OCI-LY7 (cell line): ENCODE data around the gene ANK3. TPM values are rescaled to one million over a fixed set of nuclear protein-coding genes. Genes with fewer than 3 reads are reported as not detected.

Source experiments
- BruUV-seq: library from RNA; stranded (reverse); fragments of 400-500 nt; replicated peaks from 2 replicates; lab custom pipeline; 2021; lab: Mats Ljungman, UMichigan
- CTCF ChIA-PET: fragments of 300-600 bp; sonication (Branson Sonifier 250); formaldehyde crosslinking; loops from one replicate; lab custom pipeline; 2022; ENCODE audit warnings: antibody characterized with exemption; ENCODE audit not compliant: unreplicated experiment; lab: Charles Lee
- POLR2A ChIA-PET: fragments of 300-600 bp; sonication (Branson Sonifier 250); formaldehyde crosslinking; loops from one replicate; lab custom pipeline; 2022; ENCODE audit warnings: antibody characterized with exemption; lab: Charles Lee
- DNase-seq: peaks from one replicate; pipeline ENCODE4 v3.0.0-alpha.2; 2015; ENCODE audit warnings: low spot score
- H2AFZ ChIP-seq: fragments of 200-600 bp; sonication (generic), shearing (Covaris generic); 2 replicates; pipeline ENCODE4 v1.6.1; 2014; ENCODE audit warnings: mild to moderate bottlenecking, antibody characterized with exemption, low read length, moderate library complexity
- H3K27ac ChIP-seq: fragments of 200-600 bp; sonication (generic); 2 replicates; pipeline ENCODE4 v1.5.1; 2014; ENCODE audit warnings: mixed run types, low read depth, mild to moderate bottlenecking, moderate library complexity, low read length, inconsistent platforms; ENCODE audit not compliant: poor library complexity, severe bottlenecking
- H3K36me3 ChIP-seq: fragments of 200-600 bp; sonication (generic); 2 replicates; pipeline ENCODE4 v1.6.1; 2014; ENCODE audit warnings: mild to moderate bottlenecking, antibody characterized with exemption, low read length, moderate library complexity, mixed read lengths; ENCODE audit not compliant: insufficient read depth
- H3K4me1 ChIP-seq: fragments of 200-600 bp; sonication (generic); 2 replicates; pipeline ENCODE4 v1.5.1; 2014; ENCODE audit warnings: mild to moderate bottlenecking, low read length; ENCODE audit not compliant: insufficient read depth, poor library complexity, severe bottlenecking
- H3K4me2 ChIP-seq: fragments of 200-600 bp; sonication (generic); 2 replicates; pipeline ENCODE4 v1.6.1; 2014; ENCODE audit warnings: mild to moderate bottlenecking, low read length
- H3K4me3 ChIP-seq: fragments of 200-600 bp; sonication (generic); 2 replicates; pipeline ENCODE4 v1.5.1; 2014; ENCODE audit warnings: mild to moderate bottlenecking, low read depth, low read length; ENCODE audit not compliant: poor library complexity, severe bottlenecking
- H3K79me2 ChIP-seq: fragments of 200-600 bp; sonication (generic); 2 replicates; pipeline ENCODE4 v1.6.1; 2016; ENCODE audit warnings: low read depth, mild to moderate bottlenecking, low read length, moderate library complexity, mixed read lengths; ENCODE audit not compliant: insufficient read depth
- H3K9me2 ChIP-seq: fragments of 200-600 bp; sonication (generic); 2 replicates; pipeline ENCODE4 v1.6.1; 2016; ENCODE audit warnings: mild to moderate bottlenecking, low read length, mixed read lengths; ENCODE audit not compliant: insufficient read depth
- H3K9me3 ChIP-seq: fragments of 200-600 bp; sonication (generic); 2 replicates; pipeline ENCODE4 v1.6.1; 2014; ENCODE audit warnings: mild to moderate bottlenecking, mixed run types, low read length, mixed read lengths
- H4K20me1 ChIP-seq: fragments of 200-600 bp; sonication (generic); 2 replicates; pipeline ENCODE4 v1.6.1; 2014; ENCODE audit warnings: mild to moderate bottlenecking, antibody characterized with exemption, low read length, moderate library complexity, mixed read lengths; ENCODE audit not compliant: insufficient read depth
- EZH2phosphoT487 ChIP-seq: fragments of 200-600 bp; sonication (generic); IDR thresholded peaks from 2 replicates; pipeline ENCODE4 v1.6.1; 2018; ENCODE audit warnings: low read depth, borderline replicate concordance, mild to moderate bottlenecking, mixed run types, antibody characterized with exemption, low read length, moderate library complexity, mixed read lengths
- intact Hi-C: fragments of 100-400 bp; cut with micrococcal nuclease; formaldehyde crosslinking; loops from one replicate; pipeline ENCODE4 v1.10.0; 2022; ENCODE audit not compliant: unreplicated experiment
- total RNA-seq, 2 experiments: library from RNA; depleted of rRNA in 1 of 2; stranded (reverse); fragments of >200 nt in 1 of 2; shearing (Covaris generic) in 1 of 2; gene quantifications; 2 replicates each; pipeline ENCODE4 v1.2.3, GENCODE V29; 2014 to 2022
- TF ChIP-seq, protein P1 (sequence below): fragments of 200-600 bp; sonication (generic); conservative IDR thresholded peaks from 2 replicates; pipeline ENCODE4 v1.5.1; 2014; ENCODE audit warnings: mild to moderate bottlenecking, antibody characterized with exemption, low read length, moderate library complexity, mixed read lengths

Gene ANK3
- total RNA-seq, 2 experiments from 2014 or later = 0.13 to 0.49 TPM

- Histone ChIP-seq H3K4me3 (no peak overlapping the region), H3K9me2 (no peaks in the 10 kb centered on the region), H3K9me3 (no peaks in the 10 kb centered on the region), H3K27ac (no peak overlapping the region), H3K36me3 (no peaks in the 10 kb centered on the region), H3K4me1 (no peaks in the 10 kb centered on the region), H3K4me2 (no peak overlapping the region), H2AFZ (no peak overlapping the region), H3K79me2 (no peaks in the 10 kb centered on the region), H4K20me1 (no peaks in the 10 kb centered on the region)
- POLR2A ChIA-PET = no interaction called here
- TF ChIP-seq, protein P1, sequence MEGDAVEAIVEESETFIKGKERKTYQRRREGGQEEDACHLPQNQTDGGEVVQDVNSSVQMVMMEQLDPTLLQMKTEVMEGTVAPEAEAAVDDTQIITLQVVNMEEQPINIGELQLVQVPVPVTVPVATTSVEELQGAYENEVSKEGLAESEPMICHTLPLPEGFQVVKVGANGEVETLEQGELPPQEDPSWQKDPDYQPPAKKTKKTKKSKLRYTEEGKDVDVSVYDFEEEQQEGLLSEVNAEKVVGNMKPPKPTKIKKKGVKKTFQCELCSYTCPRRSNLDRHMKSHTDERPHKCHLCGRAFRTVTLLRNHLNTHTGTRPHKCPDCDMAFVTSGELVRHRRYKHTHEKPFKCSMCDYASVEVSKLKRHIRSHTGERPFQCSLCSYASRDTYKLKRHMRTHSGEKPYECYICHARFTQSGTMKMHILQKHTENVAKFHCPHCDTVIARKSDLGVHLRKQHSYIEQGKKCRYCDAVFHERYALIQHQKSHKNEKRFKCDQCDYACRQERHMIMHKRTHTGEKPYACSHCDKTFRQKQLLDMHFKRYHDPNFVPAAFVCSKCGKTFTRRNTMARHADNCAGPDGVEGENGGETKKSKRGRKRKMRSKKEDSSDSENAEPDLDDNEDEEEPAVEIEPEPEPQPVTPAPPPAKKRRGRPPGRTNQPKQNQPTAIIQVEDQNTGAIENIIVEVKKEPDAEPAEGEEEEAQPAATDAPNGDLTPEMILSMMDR = no peak
- CTCF ChIA-PET = no interaction called here
- intact Hi-C loops = no loop called here
- no peak for DNase-seq
- no TSS peak for BruUV-seq
Observed at GRCh38 chr10:60024506-60024905, 365.2 kb downstream of the ANK3 start.

DNA sequence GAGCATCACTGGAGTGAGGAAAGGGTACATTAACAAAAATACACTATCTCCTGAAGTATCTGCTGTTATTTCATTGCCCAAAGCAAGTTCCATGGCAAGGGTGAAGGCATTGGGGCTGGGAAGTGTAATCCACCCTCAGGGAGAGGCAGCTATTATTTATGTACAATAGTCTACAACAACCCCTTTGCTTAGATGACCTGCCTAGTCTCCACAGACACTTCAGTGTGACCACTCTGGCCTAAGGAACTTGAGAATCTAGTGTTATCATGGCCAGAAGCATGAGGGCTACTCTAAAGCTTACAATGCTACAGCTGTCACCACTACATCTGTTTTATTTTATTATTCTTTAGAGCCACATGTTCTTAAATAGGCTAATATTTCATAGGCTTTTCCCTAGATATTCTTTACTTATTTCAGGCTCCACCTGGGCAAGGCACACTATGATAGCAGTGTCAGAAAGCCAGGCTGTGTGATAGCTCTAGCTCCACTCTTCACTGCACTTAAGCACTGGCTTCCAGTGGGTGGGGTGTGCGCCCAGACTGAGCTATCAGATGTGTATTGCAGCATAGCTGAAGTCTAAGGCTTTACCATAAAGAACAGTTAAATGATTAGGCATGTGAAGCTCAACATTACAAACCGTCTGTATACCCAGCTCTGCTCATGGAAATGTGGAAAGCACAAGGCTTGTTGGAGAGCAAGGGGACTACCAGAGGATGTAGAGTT, 366.4 kb downstream of the ANK3 start:
- TF ChIP-seq, protein P1 = no peak
- no peak for TF ChIP-seq EZH2phosphoT487
- no peak overlapping the region for H3K27ac ChIP-seq
- H4K20me1 ChIP-seq = no peaks in the 10 kb centered on the region
- ChIA-PET CTCF (interaction anchor here (0.6 kb wide), 1 partner anchor 147 kb away, joined by 4 read pairs; no protein-coding TSS in a partner anchor), POLR2A (interaction anchor here (0.6 kb wide), 1 partner anchor 9 kb away, joined by 6 read pairs; no protein-coding TSS in a partner anchor)
- H3K9me3 ChIP-seq = no peaks in the 10 kb centered on the region
- no peaks in the 10 kb centered on the region for H3K36me3 ChIP-seq
- H3K4me2 ChIP-seq = no peak overlapping the region
- intact Hi-C loops = no loop called here
- no peaks in the 10 kb centered on the region for H3K79me2 ChIP-seq
- no peak overlapping the region for H2AFZ ChIP-seq
- H3K4me1 ChIP-seq = no peaks in the 10 kb centered on the region
- H3K9me2 ChIP-seq = no peaks in the 10 kb centered on the region
- H3K4me3 ChIP-seq = no peak overlapping the region
- no peak for DNase-seq
- BruUV-seq = no TSS peak

DNA sequence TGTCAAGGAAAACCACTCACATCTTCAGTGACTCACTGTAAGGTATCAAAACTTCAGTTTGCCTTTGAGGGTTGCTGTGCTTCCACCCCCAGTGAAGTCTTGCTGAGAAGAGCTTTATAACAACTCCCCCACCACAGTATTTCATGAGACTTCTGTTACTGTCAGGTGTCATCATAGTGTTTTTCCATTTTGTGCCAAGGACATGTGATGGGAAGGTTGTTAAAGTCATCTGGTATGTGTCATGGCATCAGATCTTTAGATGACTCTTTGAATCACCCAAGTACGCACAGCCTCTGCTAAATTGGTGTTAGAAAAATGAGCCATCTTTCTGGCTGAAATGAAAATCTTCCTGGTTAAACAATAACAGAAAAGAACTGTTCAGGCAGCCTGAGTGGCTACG, 368.3 kb downstream of the ANK3 start:
- H2AFZ ChIP-seq = no peak overlapping the region
- no peak overlapping the region for H3K4me2 ChIP-seq
- ChIA-PET POLR2A (interaction anchor here (0.6 to 0.8 kb wide), 2 partner anchors 154 to 435 kb away, joined by 3 read pairs; no protein-coding TSS in a partner anchor), CTCF (no interaction called here)
- H3K4me1 ChIP-seq = no peaks in the 10 kb centered on the region
- H3K36me3 ChIP-seq = no peaks in the 10 kb centered on the region
- no TSS peak for BruUV-seq
- no peaks in the 10 kb centered on the region for H3K79me2 ChIP-seq
- DNase-seq = no peak
- H3K9me2 ChIP-seq = no peaks in the 10 kb centered on the region
- H3K27ac ChIP-seq = no peak overlapping the region
- TF ChIP-seq EZH2phosphoT487 = no peak
- TF ChIP-seq, protein P1 = no peak
- H3K4me3 ChIP-seq = no peak overlapping the region
- no peaks in the 10 kb centered on the region for H4K20me1 ChIP-seq
- no peaks in the 10 kb centered on the region for H3K9me3 ChIP-seq
- intact Hi-C loops = no loop called here
